Omental fat pad (tissue), 4 donors: Measurements from ENCODE around the gene FOXL2NB. TPM values are rescaled to one million over a fixed set of nuclear protein-coding genes. Genes with fewer than 3 reads are reported as not detected.

Experiments used
- ATAC-seq: fragments of 150-250 bp; one replicate; pipeline ENCODE4 v1.9.1; 2016; ENCODE audit warnings: mild to moderate bottlenecking, moderate library complexity; ENCODE audit not compliant: low FRiP score
- DNase-seq: peaks from one replicate; pipeline ENCODE4 v3.0.0-alpha.2; 2019; ENCODE audit warnings: low spot score
- total RNA-seq, 4 donors: library from RNA; depleted of rRNA; stranded (reverse); fragments of >200 nt; gene quantifications; one replicate each; pipeline ENCODE4 v1.1.0, GENCODE V29; 2016
- TF ChIP-seq, protein P1 (sequence below), 3 donors: fragments of 450-650 bp; IDR thresholded peaks; one replicate each; pipeline ENCODE4 v1.5.1; 2016 to 2017; ENCODE audit warnings: antibody characterized with exemption in 3 of 3, mild to moderate bottlenecking in 3 of 3, moderate library complexity in 2 of 3

FOXL2NB gene
- not detected for total RNA-seq

- TF ChIP-seq, protein P1, sequence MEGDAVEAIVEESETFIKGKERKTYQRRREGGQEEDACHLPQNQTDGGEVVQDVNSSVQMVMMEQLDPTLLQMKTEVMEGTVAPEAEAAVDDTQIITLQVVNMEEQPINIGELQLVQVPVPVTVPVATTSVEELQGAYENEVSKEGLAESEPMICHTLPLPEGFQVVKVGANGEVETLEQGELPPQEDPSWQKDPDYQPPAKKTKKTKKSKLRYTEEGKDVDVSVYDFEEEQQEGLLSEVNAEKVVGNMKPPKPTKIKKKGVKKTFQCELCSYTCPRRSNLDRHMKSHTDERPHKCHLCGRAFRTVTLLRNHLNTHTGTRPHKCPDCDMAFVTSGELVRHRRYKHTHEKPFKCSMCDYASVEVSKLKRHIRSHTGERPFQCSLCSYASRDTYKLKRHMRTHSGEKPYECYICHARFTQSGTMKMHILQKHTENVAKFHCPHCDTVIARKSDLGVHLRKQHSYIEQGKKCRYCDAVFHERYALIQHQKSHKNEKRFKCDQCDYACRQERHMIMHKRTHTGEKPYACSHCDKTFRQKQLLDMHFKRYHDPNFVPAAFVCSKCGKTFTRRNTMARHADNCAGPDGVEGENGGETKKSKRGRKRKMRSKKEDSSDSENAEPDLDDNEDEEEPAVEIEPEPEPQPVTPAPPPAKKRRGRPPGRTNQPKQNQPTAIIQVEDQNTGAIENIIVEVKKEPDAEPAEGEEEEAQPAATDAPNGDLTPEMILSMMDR (IDR thresholded peaks at IDR 0.05): no peak
- peak; percentile 58 for ATAC-seq
- DNase-seq: no peak
Measured at GRCh38 chr3:138946663-138947494, at the start of gene FOXL2NB, which contains the start of gene FOXL2. Gene FOXL2NB (plus strand): TSS chr3:138947217. CDS start chr3:138947365, 148 bp downstream. Gene FOXL2 (minus strand): TSS chr3:138947137. CDS start chr3:138946722, 415 bp downstream.

GRCh38 chr3:138898301-138898700, 48.7 kb upstream of the FOXL2NB start:
- peak; percentile 45 for ATAC-seq
- TF ChIP-seq, protein P1 (IDR thresholded peaks at IDR 0.05): no peak

GRCh38 chr3:138898708-138899107, 48.3 kb upstream of the FOXL2NB start:
- TF ChIP-seq, protein P1 (IDR thresholded peaks at IDR 0.05): no peak
- ATAC-seq: no peak
- no peak for DNase-seq

More at GRCh38 chr3:138898301-138898700, 48.7 kb upstream of the FOXL2NB start:
- DNase-seq: no peak

DNA sequence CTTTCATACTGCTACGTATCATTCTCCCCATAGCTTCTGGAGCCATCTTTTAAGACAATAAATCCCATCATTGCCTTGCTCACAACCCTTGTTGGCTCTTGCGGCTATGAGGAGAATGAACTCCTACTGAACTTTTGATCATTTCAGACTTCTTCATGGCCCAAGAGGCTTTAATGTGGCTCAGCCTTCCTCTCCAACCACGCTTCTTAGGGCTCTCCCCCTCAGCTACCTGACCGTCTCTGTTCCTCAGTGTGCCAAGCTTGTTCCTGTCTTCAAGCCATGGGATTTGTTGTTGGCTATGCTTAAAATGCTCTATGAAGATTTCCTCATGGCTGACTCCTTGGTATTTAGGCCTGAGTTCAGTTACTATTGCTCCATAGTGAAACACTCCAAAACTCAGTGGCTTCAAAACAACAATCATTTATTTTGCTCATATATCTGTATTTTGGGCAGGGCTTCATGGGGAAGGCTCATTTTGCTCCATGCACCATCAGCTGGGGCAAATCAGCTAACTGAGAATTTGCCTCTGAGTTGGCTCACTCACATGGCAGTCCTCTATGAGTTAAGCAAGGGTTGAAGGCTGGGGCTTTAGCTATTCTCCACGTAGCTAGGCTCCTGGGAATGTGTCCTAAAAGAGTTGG, 47.5 kb upstream of the FOXL2NB start:
- peak; percentile 29 for ATAC-seq
- DNase-seq: no peak
- TF ChIP-seq, protein P1 (IDR thresholded peaks at IDR 0.05): no peak

- no peak for DNase-seq
- TF ChIP-seq, protein P1 (IDR thresholded peaks at IDR 0.05): no peak
- no peak for ATAC-seq
Measured at GRCh38 chr3:138901567-138901966, 45.5 kb upstream of the FOXL2NB start.

GRCh38 chr3:138902171-138902570, 44.8 kb upstream of the FOXL2NB start:
- no peak for DNase-seq
- TF ChIP-seq, protein P1 (IDR thresholded peaks at IDR 0.05): no peak
- ATAC-seq: no peak
